MV-4-11 (cell line): ENCODE data around the gene CES2.
"Not testable (repeated sequence)": the region's sequence is repeated elsewhere in the genome, so short reads cannot be mapped to it uniquely, and the experiment has no call there.

Experiments used
- DNase-seq: peaks from one replicate; lab custom pipeline; 2025; lab: John Stamatoyannopoulos, UW

The CES2 gene

GRCh38 chr16:66919569-66920298 is 15.6 kb upstream of the CES2 start:
- no peak for DNase-seq

- no peak for DNase-seq
These were observed 15.1 kb upstream of the CES2 start for GRCh38 chr16:66920299-66920590.

DNA sequence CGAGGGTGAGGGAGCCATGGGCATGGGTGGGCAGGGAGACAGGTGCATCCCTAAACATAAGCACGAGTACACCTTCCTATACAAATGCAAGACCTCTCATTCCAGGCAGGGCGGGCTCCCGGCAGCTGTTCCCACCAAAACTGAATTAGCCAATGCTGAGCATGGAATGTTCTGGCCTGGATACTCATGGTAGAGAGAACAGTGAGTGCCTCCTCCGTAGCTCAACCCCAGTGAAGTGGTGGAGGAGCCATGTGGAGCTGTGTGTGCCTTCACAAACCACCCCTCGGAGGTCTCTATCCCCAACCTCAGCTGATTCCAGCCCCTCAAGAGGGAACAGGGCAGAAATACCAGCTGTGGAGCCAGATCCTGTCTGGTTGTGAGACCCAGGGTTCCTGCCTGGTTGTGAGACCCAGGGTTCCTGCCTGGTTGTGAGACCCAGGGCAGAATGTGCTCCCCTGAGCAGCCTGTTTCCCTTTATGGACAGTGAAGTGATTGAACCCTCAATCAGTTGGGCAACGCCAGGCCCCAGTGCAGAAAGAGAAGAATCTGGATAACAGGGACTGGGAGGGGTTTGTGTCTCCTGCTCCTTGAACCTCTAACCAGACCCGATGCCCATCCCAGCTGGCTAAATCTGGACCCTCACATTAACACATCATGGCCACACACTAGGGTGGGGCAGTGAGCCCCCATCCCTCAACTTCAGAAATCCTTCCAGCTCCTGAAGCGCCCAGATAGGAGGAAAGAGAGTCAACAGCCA is 14.2 kb upstream of the CES2 start:
- DNase-seq, result no peak

- no peak for DNase-seq
These were observed 13.4 kb upstream of the CES2 start for GRCh38 chr16:66921729-66922450.

DNA sequence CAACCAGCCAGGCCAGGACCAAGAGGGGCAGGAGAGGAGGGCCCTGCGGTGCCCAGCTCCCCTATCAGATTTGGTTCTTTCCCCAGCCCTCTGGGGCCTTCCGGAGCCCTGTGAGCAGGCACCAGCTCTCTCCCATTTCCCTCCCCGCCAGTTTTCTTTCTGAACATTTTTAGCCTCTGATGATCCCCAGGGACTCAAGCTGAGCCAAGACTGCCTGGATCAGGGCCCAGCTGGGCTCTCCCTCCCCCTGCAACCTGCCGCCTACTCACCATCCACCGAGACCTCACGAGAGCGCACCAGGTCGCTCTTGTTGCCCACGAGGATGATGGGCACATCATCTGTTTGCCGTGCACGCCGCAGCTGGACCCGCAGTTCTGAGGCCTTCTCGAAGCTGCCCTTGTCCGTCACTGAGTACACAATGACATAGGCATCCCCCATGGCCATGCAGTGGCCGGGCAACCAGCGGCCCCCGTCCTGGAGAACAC is 12.0 kb upstream of the CES2 start:
- DNase-seq, result no peak

- no peak for DNase-seq
These were observed 11.4 kb upstream of the CES2 start for GRCh38 chr16:66923866-66924265.

DNA sequence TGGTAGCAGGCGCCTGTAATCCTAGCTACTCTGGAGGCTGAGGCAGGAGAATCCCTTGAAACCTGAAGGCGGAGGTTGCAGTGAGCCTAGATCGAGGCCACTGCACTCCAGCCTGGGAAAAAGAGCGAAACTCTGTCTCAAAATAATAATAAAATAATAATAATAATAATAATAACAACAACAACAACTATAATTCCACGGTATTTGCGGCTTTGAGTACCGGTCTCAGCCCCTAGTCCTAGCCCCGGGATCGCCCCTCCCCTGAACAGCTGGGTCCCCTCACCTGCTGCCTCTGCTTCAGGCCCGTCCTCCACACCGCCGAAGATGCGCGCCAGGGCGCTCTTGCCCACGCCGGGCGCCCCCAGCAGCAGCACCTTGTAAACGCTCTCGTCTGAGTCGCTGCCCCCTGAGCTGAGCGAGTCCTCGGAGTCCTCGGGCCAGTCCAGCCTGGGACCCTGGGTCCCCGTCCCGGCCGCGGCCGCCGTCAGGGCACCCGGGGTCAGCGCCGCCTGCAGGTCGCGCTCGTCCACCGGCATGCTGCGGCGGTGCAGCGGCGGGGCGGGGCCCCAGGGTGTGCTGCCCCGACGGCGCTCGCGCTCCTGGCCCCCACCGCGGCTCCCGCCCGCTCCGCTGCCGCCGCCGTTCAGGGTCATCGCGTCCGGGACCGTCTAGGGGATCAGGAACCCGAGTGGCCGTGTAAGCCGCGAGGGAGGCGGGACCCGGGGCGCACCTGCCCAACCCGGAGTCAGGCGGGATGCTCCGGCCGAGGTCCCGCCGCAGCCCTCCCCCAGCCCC is 10.6 kb upstream of the CES2 start:
- no peak for DNase-seq

DNA sequence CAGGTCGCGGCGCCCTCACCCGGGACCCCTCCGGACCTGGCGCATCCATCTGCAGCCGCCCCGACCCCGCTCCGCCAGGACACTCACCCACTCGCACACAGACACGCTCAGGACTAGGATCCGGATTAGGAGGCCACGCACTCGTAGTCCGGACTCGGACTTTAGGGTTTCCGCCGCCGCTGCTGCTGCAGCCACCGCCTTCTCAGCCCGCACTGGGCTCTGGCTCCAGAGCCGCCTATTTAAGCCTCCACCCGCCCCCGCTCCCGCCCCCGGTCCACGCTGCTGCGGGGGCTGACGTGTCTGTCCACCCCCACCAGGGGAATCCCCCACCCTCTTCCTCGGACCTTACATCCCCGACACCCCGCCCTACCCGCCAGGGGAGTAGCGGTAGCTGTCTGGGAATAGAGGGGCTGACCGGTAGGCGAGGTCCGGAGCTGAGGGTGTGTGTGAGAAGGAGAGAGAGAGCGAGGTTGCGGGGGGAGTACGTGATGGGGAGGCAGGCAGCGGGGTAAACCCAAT is 9.9 kb upstream of the CES2 start, which contains the start of gene RRAD:
Gene RRAD, minus strand, starts transcription at position 214 of the 519 bp plus-strand sequence. CDS start 356 bp downstream, outside the sequence.
- no peak for DNase-seq

GRCh38 chr16:66926171-66926947 is 9.0 kb upstream of the CES2 start:
- DNase-seq, result no peak

DNA sequence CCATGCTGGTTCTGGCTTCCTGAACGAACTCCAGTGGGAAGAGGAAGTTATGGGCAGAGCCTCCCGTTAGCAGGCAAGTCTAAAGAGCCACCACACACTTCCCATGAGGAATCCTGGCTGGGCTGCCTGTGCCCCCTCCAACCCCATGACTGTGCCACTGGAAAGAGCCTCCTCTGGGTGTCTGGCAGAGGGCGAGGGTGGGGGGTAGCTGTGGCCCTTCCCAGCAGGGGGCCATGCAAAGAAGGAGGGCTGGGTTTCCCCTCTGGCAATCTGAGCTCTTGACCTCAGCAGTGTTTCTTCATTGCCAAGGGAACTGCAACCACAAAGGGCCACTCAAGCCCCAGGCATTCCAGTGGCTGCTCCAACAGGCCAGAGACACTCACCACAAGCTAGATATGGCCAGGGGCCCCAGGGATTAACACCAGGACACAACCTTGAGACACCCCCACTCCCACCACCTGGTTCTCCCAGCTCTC is 8.3 kb upstream of the CES2 start:
- peak; percentile 66 for DNase-seq

DNA sequence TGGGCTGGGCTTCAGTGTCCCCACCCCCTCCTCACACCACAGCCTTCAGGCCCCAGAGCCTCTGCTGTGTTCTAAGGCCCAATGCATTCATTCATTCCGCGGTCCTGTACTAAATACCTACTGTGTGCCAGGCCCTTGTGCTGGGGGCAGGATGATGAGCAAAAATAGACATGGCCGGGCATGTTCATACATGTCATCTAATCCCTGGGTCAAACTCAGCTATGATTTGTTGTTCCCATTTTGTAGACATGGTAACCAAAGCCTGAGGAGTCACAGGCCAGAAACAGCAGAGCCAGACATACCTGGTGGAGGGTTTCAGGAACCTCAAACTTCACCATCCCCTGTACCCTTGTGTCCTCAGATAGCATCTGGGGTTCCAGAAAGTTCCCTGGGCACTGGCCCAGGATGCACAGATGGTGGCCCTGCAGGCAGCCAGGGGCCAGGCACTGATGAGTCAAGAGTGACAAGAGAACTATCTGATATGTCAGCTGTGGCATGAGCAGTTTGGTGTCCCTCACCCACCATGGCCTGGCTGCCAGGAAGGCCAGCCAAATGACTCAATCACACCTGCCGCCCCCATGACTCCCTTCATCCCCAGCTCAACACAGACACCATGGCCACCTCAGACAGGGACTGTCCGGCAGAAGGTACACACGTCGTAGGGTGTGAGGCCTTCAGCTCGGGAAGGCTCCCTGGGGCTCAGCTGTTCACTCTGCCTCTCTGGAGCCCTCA is 7.2 kb upstream of the CES2 start:
- peak; percentile 24 for DNase-seq

- DNase-seq, result peak; percentile 24
These were observed 6.5 kb upstream of the CES2 start for GRCh38 chr16:66928702-66929388.

GRCh38 chr16:66930189-66930588 is 5.1 kb upstream of the CES2 start:
- DNase-seq, result peak; percentile 35

DNA sequence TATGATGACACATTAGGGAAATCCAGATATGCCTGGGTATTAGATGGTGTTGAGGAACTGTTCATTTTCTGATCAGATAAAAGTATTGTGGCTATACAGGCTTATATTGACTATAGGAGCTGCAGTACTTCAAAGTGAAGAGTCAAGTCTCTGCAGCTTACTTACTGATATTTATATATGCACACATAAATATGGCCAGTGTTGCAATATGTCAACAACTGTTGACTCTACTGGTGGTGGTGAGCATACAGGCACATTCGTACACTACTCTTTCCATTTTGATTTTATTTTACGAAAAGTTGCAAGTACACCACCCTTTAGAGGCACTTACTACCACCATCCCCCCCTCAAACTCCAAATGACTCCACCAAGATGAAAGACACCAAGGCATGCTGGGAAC is 3.7 kb upstream of the CES2 start:
- DNase-seq, result no peak

DNA sequence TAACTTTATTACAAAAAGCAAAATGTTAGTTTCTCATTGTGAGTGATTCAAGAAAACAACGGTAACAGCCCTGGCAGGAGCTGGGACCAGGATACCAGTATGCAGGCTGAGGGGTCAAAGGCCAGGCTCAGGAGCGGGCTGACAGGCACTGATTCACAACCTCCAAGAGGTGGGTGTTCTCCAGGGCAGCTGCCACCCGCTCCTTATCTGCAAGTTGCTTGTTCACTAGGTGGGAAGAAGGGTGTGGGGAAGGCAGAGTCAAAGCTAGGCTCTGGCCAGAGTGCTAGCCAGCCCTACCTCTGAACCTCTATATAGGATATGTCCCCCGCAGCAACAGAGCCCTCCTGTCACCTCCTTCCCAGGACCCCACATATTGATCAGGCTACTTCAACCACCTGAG is 3.2 kb upstream of the CES2 start:
- DNase-seq, result no peak

GRCh38 chr16:66933776-66934137 is 1.6 kb upstream of the CES2 start:
- no peak for DNase-seq

GRCh38 chr16:66934138-66934838 is 1.0 kb upstream of the CES2 start, which contains the start of gene CIAO2B:
CIAO2B (minus strand) TSS chr16:66934402; CDS start chr16:66934364, 38 bp downstream.
- DNase-seq, result peak; percentile 70

DNA sequence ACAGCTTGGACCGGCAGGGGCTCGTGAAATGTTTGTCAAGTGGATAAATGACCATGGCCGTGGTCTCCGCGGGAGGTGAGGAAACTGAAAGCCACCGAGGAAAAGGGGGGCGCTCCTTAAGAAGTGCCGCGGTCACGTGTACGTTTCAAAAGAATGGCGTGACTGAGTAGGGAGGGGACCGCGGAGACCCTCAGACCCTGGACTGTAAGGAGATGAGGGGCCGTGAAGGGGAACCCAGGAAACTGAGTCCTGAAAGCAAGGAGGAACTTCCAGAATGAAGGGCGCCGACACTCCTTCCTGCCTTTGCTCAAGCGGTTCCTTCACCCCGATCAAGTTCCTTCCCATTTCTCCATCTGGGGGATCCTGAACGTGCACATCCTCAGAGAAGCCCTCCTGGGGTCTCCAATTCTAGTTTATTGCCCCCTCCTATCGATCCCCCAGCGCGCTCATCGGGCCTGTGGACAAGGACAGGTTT is 440 bp upstream of the CES2 start:
- DNase-seq, result not testable (repeated sequence)

- no peak for DNase-seq
These were observed 1.1 kb downstream of the CES2 start for GRCh38 chr16:66936462-66936861.
